GM21825 (cell line): Measurements from ENCODE around the gene SORL1.
"Not testable (repeated sequence)": the region's sequence is repeated elsewhere in the genome, so short reads cannot be mapped to it uniquely, and the experiment has no call there.

Source experiments
- ATAC-seq: cut with Tn5 transposase; IDR thresholded peaks from one replicate; pipeline ENCODE4 v1.9.1; 2021; ENCODE audit warnings: mild to moderate bottlenecking, moderate library complexity; ENCODE audit not compliant: unreplicated experiment

SORL1 gene

DNA sequence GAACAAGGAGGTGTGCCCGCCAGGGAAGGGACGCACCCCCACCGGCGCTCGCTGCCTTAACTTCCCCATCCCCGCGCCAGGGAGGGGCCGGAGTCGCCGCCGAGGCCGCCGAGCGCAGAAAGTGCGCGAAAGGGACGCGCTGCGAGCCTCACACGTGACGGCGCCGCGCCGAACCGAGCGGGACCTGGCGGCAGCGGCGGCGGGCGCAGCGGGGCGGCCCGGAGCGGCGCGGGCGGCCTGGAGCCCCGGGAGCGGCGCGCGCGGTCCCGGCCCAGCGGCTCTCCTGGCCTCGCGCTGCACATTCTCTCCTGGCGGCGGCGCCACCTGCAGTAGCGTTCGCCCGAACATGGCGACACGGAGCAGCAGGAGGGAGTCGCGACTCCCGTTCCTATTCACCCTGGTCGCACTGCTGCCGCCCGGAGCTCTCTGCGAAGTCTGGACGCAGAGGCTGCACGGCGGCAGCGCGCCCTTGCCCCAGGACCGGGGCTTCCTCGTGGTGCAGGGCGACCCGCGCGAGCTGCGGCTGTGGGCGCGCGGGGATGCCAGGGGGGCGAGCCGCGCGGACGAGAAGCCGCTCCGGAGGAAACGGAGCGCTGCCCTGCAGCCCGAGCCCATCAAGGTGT is at the start of gene SORL1:
Gene SORL1, plus strand, starts transcription at position 329 of the 623 bp plus-strand sequence. Its CDS starts 18 bp downstream, at position 347.
- ATAC-seq, result peak; percentile 51

DNA sequence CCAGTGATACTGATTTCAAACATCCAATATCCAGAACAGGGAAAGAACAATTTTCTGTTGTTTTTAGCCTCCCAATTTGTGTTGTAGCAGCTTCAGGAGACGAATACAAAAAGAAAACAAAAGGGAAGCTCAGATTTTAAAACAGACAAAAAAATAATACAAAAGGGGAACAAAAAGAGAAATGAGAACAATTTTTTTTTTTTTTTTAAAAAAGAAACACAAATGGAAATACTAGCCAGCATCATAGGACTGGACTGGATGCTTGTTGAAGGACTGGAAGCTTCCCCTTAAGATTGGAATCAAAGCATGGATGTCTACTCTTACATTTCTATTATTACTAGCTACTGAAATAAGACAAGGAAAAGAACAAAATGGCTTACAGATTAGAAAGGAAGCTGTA is 46.5 kb upstream of the SORL1 start:
- no peak for ATAC-seq

DNA sequence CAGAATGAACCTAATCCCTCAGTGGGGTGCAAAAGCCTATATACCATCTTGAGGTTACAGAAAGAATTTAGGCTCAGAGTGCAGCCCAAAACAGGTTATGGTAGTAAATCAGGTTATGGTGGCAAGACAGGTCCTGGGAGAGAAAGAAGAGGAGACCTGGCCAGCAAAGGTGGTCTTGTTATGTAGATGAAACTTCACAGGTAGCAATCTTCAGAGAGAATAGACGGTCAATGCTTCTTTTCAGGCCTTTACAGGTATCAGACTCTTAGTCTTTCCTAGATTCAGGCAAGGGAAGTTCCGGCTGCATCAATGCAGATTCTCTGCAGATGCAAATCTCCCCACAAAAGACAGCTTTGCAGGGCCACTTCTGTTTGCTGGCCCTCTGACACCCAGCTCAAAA is 45.8 kb upstream of the SORL1 start:
- ATAC-seq, result no peak

DNA sequence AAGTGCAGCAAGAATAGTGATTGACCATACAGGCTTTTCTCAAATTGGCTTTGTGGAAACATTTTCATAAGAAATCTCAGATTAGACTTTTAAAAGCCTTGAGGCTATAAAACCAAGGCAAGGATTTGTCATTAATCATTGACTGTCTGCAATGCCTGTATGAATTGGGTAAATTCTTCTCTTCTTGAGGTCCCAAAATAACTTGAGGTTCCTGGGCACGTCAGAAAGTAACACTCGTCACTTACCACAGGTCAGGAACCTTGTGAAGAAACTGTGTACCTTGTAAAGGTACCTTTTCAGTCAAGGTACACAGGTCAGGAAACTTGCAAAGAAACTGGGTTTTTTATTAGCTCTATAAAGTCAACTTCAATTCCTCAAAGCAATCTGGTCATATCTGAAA is 43.3 kb upstream of the SORL1 start:
- ATAC-seq, result no peak

- ATAC-seq, result not testable (repeated sequence)
Observed at GRCh38 chr11:121410041-121410440, 42.1 kb upstream of the SORL1 start.

DNA sequence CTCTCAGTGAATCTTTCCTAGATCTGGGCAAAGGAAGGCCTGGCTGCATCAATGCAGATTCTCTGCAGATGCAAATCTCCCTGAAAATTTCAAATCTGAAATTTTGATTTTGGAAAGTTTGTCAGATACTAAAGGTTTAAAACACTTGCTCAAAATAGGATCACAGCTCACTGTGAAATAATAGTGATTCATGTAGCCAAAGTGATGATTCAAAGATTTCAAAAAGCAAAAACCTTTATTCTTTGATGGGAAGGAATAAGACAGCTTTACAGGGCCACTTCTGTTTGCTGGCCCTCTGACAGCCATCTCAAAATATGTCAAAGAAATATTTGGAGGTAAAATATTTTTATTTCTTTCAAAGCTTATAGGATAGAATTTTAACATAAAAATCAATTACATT is 40.8 kb upstream of the SORL1 start:
- not testable (repeated sequence) for ATAC-seq

- no peak for ATAC-seq
Observed at GRCh38 chr11:121412000-121412587, 40.0 kb upstream of the SORL1 start.

DNA sequence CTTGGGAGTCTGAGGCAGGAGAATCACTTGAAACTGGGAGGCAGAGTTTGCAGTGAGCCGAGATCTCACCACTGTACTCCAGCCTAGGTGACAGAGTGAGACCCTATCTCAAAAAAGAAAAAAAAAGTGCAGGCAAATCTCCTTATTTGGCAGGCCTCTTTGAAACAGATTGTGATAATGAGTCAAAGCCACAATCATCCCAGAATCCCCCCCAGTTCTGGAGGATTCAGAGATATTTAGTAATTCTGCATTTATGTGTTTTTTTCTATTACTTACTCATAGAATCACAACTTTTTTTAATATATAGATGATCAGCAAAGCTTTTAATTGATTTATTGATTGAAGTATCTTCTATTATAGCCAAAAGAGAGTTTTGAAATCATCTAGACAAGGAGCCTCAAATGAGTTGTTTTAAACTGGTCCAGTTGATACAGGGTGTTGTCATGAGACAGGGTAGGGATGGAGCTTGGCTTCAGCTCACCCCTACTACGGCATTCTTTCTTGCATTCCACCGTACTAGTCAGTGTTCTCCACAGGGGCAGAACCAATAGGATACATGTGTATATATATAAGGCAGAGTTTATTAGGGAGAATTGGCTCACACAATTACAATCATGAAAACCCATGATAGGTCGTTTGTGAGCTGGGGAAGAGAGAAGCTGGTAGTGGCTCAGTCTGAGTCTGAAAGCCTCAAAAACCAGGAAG is 39.3 kb upstream of the SORL1 start:
- ATAC-seq, result no peak

- ATAC-seq, result no peak
Observed at GRCh38 chr11:121414141-121414913, 37.8 kb upstream of the SORL1 start.

GRCh38 chr11:121415856-121416255 is 36.3 kb upstream of the SORL1 start:
- ATAC-seq, result no peak

DNA sequence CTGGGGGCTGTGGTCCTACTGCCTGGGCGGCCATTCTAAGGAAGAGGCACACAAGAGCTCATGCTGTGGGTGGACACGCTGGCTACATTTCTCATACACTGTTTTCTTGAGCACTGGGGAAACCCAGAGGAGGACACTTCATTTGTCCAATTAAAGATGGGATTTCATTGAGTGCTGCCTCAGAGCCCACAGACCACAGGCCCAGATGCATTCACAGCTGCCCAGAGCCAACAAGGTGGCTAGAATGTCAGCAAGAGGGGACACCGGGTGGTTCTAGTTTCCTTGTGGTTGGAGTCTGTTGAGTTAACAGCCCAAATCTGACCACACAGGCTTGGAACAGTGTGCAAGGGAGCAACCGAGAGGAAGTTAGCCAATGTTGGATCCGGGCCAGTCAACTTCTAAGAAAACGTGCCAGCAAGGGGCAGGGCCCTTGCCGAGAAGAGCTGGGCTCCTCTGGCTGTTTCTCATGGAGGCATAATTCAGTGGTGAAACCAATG is 35.0 kb upstream of the SORL1 start:
- ATAC-seq, result peak; percentile 68

GRCh38 chr11:121417607-121418006 is 34.5 kb upstream of the SORL1 start:
- no peak for ATAC-seq

DNA sequence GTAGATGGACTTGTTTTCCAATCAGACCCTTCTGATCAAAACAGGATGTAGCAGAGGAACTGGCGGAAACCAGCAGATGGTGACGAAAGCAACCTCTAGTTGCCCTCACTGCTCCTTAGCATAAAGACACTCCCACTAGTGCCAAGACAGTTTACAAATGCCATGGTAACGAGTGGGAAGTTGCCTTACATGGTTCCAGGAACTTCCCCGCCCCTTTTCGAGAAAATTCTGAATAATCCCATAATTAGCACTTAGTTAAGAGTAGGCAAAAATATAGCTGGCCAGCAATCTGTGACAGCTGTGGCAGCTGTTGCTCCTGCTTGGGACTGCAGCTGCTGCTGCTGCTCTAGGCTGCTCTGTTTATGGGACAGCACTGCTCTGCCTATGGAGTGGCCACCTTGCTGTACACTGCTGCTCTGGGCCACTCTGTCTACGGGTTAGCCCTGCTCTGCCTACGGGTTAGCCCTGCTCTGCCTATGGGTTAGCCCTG is 33.4 kb upstream of the SORL1 start:
- peak; percentile 39 for ATAC-seq

- no peak for ATAC-seq
Observed at GRCh38 chr11:121419836-121420235, 32.3 kb upstream of the SORL1 start.

- no peak for ATAC-seq
Observed at GRCh38 chr11:121420398-121420797, 31.7 kb upstream of the SORL1 start.

GRCh38 chr11:121421149-121421901 is 30.8 kb upstream of the SORL1 start:
- ATAC-seq, result no peak

DNA sequence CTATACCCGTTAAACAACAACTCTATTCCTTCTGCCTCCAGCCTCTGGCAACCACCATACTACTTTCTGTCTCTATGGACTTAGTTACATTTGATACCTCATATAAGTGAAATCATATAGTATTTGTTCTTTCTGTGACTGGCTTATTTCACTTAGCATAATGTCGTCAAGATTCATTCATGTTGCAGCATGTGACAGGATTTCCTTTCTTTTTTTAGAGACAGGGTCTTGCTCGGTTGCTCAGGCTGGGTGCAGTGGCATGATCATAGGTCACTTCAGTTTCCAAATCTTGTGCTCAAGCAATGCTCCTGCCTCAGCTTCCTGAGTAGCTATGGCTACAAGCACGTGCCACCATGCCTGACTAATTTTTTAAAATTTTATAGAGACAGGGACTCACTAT is 29.4 kb upstream of the SORL1 start:
- ATAC-seq, result peak; percentile 43

DNA sequence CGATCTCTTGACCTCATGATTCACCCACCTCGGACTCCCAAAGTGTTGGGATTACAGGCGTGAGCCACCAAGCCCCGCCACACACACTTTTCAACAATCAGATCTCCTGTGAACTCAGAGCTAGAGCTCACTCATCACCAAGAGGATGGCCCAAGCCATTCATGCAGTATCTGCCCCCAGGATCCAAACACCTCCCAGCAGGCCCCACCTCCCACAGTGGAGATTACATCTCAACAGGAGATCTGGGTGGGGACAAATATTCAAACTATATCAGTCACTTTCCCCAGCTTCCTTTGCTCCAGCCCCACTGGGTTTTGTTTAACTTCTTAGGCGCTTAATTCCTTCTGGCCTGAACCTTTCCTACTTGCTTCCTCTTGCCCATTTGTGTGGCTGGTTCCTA is 26.3 kb upstream of the SORL1 start:
- ATAC-seq, result no peak

- ATAC-seq, result no peak
Observed at GRCh38 chr11:121426476-121427399, 25.4 kb upstream of the SORL1 start.
